A204.1 (cell line): Measurements from ENCODE around the gene IER5L.
"Not testable (repeated sequence)": the region's sequence is repeated elsewhere in the genome, so short reads cannot be mapped to it uniquely, and the experiment has no call there.

Experiments
- FAIRE-seq: peaks from 2 replicates; lab custom pipeline; 2012; peaks lifted over from hg19 to GRCh38; lab: Jason Lieb, UNC

IER5L gene

DNA sequence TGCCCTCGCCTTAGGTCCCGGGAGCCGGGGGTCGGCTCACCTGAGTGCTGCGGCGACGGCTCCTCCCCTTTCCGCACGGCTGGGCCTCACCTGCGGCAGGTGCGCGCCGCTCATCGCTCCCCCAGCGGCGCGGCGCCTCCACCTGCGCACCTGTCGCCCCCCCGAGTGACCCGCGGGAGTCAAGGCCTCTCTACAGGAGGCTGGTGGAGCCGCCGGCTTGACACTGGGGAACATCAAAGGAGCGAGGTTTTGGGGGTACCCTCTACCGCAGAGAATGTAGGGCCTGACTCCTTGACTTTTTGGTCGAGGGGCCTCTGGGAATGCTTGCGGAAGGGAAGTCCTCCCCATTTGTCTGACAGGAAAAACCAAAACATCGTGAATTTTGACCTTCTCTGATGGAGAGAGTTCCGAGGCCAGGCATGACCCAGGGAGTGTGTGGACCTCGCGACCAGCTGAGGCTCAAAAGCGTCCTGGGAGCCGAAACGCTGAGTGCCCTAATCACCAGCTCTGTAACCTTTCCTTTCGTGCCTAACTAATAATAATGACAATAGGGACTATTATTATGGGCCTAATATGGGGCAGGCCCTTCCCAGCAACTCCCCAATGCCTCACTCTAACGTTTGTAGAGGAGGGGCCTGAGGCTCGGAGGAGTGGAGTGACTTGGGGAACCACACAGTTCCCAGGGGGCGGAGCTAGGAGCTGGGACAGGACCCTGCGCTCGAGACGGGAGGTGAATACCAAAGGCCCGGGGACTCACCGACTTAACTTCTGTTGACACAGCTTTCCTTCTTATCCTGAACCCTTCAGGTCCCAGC, 714 bp upstream of the IER5L start:
- FAIRE-seq: no peak

DNA sequence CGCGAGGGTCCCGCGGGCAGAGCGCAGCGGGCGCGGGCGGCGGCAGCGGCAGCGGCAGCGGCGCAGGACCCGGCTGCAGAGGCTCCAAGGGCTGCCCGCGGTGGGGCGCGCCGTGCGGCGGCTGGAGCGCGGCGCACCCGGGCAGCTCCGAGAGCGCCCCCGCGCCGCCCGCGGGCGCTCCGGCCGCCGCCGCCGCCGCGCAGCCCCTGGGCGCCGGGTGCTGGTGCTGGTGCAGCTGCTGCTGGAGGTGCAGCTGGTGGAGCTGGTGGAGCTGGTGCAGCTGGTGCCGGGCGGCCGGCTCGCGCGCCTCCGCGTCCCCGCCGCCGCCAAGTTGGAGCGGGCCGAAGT, 644 bp downstream of the IER5L start:
- no peak for FAIRE-seq

DNA sequence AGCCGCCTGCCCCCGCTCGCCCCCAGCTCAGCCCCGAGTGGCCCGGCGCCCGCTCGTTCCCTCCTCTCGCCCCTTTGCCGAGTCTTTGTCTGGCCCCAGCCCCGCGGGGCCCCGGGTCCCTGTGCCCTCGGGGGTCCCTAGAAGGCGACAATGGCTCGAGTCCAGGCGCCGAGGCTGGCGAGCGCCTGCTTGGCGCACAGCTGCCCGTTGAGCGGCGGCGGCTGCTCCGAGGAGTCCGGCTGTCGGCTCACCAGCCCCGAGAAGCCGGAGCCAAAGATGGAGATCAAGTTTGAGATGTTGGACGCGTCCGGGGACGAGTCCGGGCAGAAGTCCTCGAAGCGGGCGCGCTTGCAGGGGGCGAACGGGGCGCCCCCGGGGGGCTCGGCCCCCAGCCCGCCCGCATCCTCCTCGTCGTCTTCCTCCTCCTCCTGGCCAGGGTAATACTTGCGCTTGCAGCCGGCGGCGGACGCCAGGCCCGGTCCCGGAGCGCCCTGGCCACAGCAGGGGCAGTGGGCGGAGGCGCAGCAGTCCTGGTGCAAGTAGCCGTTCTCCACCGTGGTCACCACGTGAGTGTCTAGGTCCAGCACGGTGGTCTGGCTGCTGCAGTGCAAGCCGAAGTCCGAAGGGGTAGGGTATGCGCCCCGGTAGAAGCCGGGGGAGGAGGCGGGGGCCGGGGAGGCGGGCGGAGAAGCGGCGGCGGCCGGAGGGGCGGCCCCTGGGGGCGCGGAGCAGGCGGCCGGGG, 1.2 kb downstream of the IER5L start:
- FAIRE-seq: no peak

DNA sequence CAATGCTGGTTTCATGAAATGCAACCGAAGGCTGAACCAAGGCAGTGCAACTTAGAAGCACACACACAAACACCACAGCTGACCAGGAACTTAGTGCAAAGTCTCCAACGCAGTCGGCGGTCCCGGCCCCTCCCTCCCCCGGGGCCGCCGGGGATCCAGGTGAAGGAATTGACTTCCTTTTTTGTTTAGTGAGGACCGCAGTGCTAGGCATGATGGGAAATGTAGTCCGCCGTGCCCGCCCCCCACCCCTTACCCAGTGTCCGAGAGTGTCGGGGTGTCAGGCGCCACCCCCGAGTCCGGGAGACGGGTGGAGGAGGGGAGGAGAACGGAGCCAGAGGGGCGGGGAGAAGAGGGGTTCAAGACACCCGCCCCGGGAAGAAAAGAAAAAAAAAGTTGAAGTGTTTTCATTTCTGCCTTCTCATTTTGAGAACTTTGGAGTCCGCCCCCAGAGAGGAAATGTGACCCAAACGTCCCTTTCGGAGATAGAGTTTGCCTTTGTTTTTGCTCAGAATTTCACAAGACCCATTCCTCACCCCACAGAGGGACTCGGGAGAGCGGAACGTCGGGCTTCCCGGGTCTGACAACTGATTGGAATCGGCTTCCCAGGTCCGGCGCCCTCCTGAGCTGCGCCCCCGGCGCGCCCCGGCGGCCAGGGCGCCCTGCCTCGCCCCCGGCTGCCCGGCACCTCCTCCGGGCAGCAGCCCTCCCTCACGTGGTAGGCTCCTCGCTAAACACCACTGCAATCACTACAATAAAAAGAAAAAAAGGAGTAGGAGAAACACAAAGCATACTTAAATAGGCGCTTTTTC, 2.0 kb downstream of the IER5L start:
- FAIRE-seq: peak; percentile 98

GRCh38 chr9:129175515-129175824, 2.6 kb downstream of the IER5L start:
- FAIRE-seq: no peak

- no peak for FAIRE-seq
These were observed 3.1 kb downstream of the IER5L start for GRCh38 chr9:129174724-129175514.

DNA sequence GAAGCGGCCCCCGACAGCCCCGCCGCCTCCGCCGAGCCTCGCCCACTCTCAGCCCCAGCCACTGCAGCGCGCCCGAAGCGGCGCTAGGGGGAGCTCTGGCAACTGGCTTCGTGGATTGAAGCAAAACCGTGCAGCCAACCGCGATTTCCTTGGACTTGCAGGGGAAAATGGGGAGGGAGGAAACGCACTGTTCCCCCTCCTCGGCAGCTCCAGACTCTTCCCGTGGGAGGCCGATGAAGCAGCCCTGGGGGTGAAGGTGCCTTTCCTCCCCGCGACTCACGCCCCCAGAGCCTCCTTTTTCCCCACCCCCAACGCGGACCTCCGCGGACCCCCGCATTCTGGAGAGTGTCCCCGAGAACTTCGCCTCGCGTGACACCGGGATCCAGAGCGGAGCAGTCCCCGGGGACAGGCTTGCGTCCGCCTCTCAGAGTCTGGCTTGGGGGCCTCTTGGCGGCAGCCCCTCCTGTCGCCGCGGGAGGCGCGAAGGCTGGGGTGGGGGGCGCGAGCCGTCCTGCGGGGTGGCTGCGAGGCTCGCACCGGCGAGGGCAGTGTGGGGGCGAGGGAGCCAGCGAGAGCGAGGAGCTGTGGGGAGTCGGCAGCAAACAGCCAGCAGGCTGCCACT, 3.8 kb downstream of the IER5L start:
- FAIRE-seq: no peak

- no peak for FAIRE-seq
These were observed 4.6 kb downstream of the IER5L start for GRCh38 chr9:129173296-129174101.

DNA sequence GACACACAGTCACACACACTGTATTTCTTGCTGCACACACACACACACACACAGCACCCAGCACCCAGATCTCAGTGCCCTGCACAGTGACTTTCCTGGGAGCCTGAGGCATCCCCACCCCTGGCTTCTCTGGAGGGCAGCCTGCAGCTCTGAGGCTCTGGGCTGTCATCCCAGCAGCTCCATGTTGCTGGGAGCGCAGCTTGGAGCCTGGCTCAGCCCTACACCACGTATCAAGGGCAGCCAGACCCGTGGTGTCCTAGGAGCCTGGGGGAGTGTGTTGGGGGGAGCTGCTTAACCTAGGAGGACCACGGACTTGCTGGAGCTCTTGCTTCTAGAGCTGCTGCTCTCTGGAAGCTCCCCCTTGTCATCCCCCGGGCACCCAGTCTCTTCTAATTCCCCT, 5.2 kb downstream of the IER5L start:
- no peak for FAIRE-seq

- FAIRE-seq: no peak
These were observed 5.9 kb downstream of the IER5L start for GRCh38 chr9:129171993-129172751.

DNA sequence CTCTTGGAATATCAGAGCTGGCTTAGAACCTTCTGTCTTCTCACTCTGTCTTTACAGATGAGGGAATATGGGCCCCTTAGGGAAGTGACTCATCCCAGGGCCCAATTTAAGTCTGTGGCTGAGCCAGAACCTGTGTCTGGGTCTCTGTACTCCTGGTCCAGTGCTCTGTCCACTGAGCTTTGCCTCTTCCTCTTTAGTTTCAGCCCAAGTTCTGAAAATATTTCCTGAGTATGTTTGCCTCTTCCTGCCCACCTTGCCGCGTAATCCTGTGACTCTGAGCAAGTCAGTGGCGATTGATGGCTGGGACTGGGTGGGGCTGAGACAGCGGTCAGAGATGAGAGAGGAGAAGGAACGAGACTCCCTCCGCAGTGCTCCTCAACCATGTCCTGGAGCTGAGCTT, 7.8 kb downstream of the IER5L start:
- no peak for FAIRE-seq

- FAIRE-seq: no peak
These were observed 11.2 kb downstream of the IER5L start for GRCh38 chr9:129166623-129167557.

DNA sequence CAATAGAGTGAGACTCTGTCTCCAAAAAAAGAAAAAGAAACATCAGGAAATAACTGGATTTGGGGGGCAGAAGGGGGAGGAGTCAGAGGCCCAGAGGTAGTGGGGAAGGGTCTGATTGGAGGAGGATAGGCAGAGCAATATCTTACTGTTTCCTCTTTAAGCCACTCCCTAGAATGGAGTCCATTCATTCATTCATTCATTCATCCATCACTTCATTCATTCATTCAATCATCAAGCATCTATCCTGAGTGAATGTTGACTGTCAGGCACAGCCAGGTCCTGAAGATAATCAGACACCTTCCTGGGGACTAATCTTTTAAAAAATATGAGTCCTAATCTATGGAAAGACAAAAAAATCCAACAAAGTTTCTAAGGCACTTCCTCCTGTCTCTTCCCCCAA, 12.9 kb downstream of the IER5L start:
- FAIRE-seq: no peak

DNA sequence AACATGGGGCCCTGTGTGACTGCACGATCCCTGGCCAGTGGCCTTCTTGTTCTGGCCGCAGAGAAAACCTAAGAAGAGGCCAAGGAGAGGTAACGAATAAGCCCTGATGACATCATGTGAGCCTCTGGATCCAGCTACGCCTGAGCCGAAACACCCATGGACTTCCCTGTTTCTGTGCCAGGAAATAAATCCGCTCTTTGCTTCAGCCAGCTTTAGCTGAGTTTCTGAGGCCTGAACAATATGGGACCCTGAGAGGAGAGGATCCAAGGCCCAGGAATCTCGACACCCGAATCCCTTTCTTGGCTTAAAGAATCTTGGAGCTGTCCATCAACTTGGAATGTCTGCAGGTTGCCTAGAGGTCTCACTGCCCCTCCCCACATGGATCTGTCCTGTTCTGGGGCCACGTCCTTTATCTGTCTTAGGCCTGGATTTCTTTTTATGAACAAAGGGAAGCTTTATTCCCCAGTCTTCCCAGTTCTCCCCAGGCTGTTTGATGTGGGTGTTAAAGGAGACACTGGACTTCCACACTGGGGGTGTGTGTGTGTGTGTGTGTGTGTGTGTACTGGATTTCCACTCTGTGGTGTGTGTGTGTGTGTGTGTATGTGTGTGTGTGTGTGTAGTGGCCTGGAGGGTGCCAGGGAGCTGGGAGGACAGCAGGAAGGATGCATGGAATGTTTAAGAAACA, 13.7 kb downstream of the IER5L start:
- no peak for FAIRE-seq

GRCh38 chr9:129163753-129164152, 14.3 kb downstream of the IER5L start:
- no peak for FAIRE-seq

- FAIRE-seq: not testable (repeated sequence)
These were observed 14.8 kb downstream of the IER5L start for GRCh38 chr9:129163198-129163670.

DNA sequence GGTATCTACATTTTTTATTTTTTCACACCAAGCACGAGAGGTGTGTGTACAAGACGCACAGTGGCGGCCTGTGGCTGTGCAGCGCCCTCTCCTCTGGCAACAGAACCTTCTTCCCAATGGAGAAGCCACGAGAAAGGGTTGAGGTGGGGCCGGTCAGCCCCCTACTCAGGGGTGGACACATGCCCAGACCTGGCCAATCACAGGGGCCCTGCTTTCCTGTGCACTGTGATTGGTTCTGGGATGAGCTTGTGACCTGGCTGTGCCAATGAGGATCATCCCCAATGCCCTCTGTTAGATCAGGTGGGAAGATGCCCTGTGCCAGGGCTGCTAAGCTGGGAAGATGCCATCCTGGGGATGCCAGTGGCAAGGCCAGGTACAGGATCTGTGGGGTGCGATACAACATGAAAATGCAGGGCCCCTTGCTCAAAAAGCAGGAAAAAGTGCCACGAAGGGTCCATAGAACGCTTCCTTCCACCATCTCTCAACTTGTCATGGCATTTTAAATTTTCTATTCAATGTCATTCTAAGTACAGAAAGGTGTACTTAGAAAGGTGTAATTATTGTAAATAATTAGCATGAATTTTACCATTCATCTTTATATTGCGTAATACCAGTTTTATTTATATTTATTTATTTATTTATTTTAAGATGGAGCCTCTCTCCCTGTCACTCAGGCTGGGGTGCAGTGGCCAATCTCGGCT, 15.4 kb downstream of the IER5L start:
- no peak for FAIRE-seq

DNA sequence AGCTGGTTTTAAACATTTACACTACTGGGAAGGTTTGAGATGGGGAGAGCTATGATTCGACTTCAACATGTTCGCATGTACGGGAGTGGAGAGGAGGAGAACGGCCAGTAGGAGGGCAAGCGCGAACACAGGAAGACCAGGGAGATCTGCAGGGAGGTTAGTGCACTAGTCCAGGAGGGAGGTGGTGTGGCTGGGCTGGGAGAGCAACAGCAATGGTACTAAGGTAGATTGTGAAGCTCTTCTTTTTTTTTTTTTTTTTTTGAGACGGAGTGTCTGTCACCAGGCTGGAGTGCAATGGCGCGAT, 16.6 kb downstream of the IER5L start:
- no peak for FAIRE-seq
